Tibial artery (tissue), 4 donors: Measurements from ENCODE around the gene STK24.

Source experiments
- DNase-seq, 2 donors: peaks; one replicate each; pipeline ENCODE4 v3.0.0-alpha.2; 2019
- H3K27ac ChIP-seq, 2 donors: fragments of 200-600 bp; sonication (generic) in 1 of 2; 1 replicate in 1 of 2; 2 replicates in 1 of 2; pipeline ENCODE4 v1.5.1; 2018 to 2019; ENCODE audit warnings: mild to moderate bottlenecking in 1 of 2
- H3K27me3 ChIP-seq, 2 donors: fragments of 200-600 bp; sonication (generic) in 1 of 2; one replicate each; pipeline versions ENCODE4 v1.5.1 to v1.6.0; 2016 to 2019
- H3K36me3 ChIP-seq, 3 donors: fragments of 200-600 bp; sonication (generic) in 2 of 3; one replicate each; pipeline ENCODE4 v1.5.1; 2016 to 2019; ENCODE audit warnings: mild to moderate bottlenecking in 2 of 3
- H3K4me1 ChIP-seq, 4 donors: fragments of 200-600 bp; sonication (generic) in 2 of 4; 1 replicate in 3 of 4; 2 replicates in 1 of 4; pipeline ENCODE4 v1.5.1; 2016 to 2019
- H3K4me3 ChIP-seq, 2 donors: fragments of 200-600 bp; sonication (generic) in 1 of 2; 1 replicate in 1 of 2; 2 replicates in 1 of 2; pipeline ENCODE4 v1.5.1; 2018 to 2019; ENCODE audit warnings: mild to moderate bottlenecking in 2 of 2
- H3K9me3 ChIP-seq, 3 donors: fragments of 200-600 bp; sonication (generic) in 1 of 3; one replicate each; pipeline ENCODE4 v1.5.1; 2016 to 2019
- intact Hi-C: fragments of 100-400 bp; cut with DNase I; formaldehyde crosslinking; loops from one replicate; pipeline ENCODE4 v1.15.0; 2023; ENCODE audit warnings: low total_unique reads
- TF ChIP-seq, protein P1 (sequence below), 2 experiments: fragments of 200-600 bp in 1 of 2; fragments of 450-650 bp in 1 of 2; IDR thresholded peaks; one replicate each; pipeline ENCODE4 v1.5.1; 2017 to 2019; ENCODE audit warnings: antibody characterized with exemption in 2 of 2, mild to moderate bottlenecking in 1 of 2, moderate library complexity in 1 of 2

STK24 gene

DNA sequence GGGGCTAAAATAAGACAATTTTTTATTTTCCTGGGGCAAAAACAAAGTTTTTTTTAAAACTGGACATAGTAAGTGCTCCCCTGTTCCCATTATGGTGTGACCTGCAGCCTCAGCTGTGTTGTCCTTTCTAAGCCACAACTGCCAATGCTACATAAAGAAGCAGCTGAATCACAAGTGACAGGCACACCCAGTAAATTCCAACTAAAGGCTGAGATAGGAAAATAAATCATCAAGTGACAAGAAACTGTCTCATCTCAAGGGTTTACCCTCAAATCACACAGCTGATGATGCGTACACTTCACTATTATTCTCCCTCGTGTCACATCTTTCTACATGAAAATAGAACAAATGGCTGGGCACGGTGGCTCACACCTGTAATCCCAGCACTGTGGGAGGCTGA is 28.7 kb downstream of the STK24 start:
- no peak overlapping the region for H3K4me3 ChIP-seq
- peaks cover 0 to 55% (median 24%) of the 10 kb centered on the region in 4 donors for H3K4me1 ChIP-seq
- no peak overlapping the region for H3K27ac ChIP-seq
- H3K27me3 ChIP-seq = no peaks in the 10 kb centered on the region
- DNase-seq = no peak
- H3K9me3 ChIP-seq = no peaks in the 10 kb centered on the region
- TF ChIP-seq, protein P1, sequence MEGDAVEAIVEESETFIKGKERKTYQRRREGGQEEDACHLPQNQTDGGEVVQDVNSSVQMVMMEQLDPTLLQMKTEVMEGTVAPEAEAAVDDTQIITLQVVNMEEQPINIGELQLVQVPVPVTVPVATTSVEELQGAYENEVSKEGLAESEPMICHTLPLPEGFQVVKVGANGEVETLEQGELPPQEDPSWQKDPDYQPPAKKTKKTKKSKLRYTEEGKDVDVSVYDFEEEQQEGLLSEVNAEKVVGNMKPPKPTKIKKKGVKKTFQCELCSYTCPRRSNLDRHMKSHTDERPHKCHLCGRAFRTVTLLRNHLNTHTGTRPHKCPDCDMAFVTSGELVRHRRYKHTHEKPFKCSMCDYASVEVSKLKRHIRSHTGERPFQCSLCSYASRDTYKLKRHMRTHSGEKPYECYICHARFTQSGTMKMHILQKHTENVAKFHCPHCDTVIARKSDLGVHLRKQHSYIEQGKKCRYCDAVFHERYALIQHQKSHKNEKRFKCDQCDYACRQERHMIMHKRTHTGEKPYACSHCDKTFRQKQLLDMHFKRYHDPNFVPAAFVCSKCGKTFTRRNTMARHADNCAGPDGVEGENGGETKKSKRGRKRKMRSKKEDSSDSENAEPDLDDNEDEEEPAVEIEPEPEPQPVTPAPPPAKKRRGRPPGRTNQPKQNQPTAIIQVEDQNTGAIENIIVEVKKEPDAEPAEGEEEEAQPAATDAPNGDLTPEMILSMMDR (IDR thresholded peaks at IDR 0.05) = no peak
- intact Hi-C loops = no loop called here
- peaks cover 4 to 19% (median 5%) of the 10 kb centered on the region in 3 donors for H3K36me3 ChIP-seq

DNA sequence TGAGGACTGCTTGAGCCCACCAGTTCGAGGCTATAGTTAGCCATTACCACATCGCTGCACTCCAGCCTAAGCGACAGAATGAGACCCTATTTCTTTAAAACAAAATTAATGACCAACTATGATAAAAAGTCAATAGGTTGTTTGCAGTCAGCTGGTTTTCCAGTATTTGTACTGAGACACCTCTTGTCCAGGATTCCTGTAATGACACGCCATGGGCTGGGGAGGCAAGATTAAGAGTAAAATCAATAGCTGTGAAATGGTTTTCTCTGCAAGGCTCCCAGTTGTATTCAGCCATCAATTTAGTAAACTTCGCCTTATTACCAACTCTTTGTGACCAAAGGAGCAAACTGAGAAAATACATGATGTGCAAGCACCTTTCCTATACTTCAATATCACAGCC is 29.5 kb downstream of the STK24 start:
- no peak overlapping the region for H3K4me3 ChIP-seq
- no peak overlapping the region for H3K27ac ChIP-seq
- TF ChIP-seq, protein P1 (IDR thresholded peaks at IDR 0.05) = no peak
- H3K27me3 ChIP-seq = no peaks in the 10 kb centered on the region
- H3K36me3 ChIP-seq = peaks cover 4 to 19% (median 5%) of the 10 kb centered on the region in 3 donors
- peaks cover 0 to 55% (median 28%) of the 10 kb centered on the region in 4 donors for H3K4me1 ChIP-seq
- DNase-seq = no peak
- intact Hi-C loops = no loop called here
- no peaks in the 10 kb centered on the region for H3K9me3 ChIP-seq

DNA sequence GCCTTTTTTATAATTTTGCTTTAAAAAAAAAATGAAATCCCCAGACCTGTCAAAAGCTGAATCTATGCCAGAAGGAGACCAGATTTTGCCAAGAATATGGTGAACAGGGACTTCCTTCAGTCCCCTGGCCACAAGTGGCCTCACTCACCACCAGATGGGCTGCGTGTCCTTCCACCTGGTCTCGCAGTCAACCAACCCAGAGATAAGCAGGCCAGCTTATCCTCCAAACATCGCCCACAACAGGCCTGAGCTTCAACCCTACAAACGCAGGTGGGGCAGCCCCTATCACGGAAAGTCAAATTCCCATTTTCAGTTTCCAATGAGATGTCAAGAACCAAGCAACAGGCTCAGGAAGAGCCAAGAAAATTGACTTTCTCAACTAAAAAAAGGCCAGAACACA is 30.5 kb downstream of the STK24 start:
- no peak overlapping the region for H3K4me3 ChIP-seq
- intact Hi-C loops = no loop called here
- no peaks in the 10 kb centered on the region for H3K9me3 ChIP-seq
- H3K27ac ChIP-seq = no peak overlapping the region
- H3K36me3 ChIP-seq = peaks cover 4 to 16% (median 5%) of the 10 kb centered on the region in 3 donors
- no peak for DNase-seq
- TF ChIP-seq, protein P1 (IDR thresholded peaks at IDR 0.05) = no peak
- H3K4me1 ChIP-seq = peaks cover 0 to 62% (median 32%) of the 10 kb centered on the region in 4 donors
- H3K27me3 ChIP-seq = no peaks in the 10 kb centered on the region

DNA sequence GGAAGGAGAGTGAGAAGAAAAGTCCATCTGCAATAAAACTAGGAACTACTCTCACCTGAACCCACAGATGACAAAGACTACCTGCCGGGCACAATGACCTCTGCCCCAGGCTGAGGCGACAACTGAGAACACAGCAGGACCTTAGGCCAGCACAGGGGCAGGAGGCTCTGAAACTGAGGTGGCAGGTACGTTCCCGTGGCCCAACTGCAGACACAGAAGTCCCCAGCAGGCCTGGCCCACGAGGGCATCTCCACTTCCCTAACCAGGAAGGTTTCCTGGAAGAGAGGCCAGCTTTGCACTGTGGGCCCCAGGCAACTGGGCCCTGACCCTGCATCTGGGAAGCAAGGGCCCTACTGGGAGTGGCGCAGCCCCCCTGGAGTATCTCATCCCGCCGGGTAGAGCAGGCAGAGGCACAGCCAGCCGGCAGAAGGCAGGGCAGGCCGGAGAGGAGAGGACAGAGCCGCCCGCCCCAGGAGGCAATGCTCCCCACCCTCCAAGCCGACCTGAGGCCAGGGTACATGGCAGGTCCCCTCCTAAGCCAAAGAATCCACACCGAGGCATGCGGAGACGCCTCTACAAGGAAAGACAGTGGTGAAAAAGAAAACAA is 32.7 kb downstream of the STK24 start:
- TF ChIP-seq, protein P1 (IDR thresholded peaks at IDR 0.05) = no peak
- H3K4me1 ChIP-seq = peaks cover 0 to 84% (median 45%) of the 10 kb centered on the region in 4 donors

DNA sequence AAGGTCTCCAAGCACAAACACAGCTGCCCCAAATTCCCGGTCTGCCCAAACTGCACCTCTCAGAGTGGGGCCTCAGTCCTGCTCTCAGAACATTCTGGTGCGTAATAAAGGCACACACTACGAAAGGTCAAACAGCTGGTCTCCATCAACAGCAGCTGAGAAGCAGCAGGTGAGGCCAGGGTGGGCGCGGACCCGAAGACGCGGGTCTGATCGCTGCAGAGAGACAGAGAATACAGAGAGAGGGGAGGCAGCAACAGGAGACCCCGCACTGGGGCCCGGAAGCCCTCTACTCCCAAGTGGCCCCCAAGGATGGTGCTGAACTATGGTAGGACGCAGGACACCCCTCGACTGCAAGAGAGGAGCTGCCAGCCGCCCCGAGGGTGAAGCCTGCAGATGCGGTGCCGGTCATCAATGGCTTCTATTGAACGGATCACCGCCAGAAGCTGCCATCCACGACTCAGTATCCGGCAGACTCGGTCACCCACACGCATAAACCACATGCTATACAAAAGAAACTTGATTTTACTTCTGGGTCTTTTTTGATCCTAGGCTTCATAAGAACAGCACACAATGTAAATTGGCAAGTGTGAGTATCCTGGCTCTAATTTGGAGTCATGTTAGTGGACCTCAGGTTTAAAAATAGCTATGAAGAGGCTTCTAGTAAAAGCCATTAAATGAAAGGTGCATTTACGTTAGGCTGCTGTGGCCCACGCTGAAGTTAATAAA is 33.4 kb downstream of the STK24 start:
- H3K4me3 ChIP-seq = peak overlapping the region in 1 of 2 donors; percentile 29

More for the DNA sequence above, 32.7 kb downstream of the STK24 start:
- intact Hi-C loops = no loop called here
- Histone ChIP-seq H3K9me3 (no peaks in the 10 kb centered on the region), H3K36me3 (peaks cover 0 to 2% (median 2%) of the 10 kb centered on the region in 3 donors), H3K27me3 (no peaks in the 10 kb centered on the region), H3K4me3 (peak overlapping the region in 1 of 2 donors; percentile 1), H3K27ac (no peak overlapping the region)
- DNase-seq = no peak

More for the DNA sequence above, 33.4 kb downstream of the STK24 start:
- intact Hi-C loops = no loop called here
- TF ChIP-seq, protein P1 (IDR thresholded peaks at IDR 0.05) = no peak
- Histone ChIP-seq H3K4me1 (peaks cover 0 to 87% (median 47%) of the 10 kb centered on the region in 4 donors), H3K36me3 (no peaks in the 10 kb centered on the region), H3K27ac (peak overlapping the region in 1 of 2 donors; percentile 23), H3K27me3 (no peaks in the 10 kb centered on the region), H3K9me3 (no peaks in the 10 kb centered on the region)
- no peak for DNase-seq
